ENCODE data around the gene PRAF2.

PRAF2 gene

GRCh38 chrX:49073601-49074575 is at the start of gene PRAF2:
TSS of gene PRAF2 (minus strand) at chrX:49074002. CDS start at chrX:49073987, 15 bp downstream.
- peak; percentile 90 for DNase-seq (ENCODE audit: low spot score)

GRCh38 chrX:49122499-49122898 is 48.7 kb upstream of the PRAF2 start:
- no peak for DNase-seq (ENCODE audit: low spot score)

- DNase-seq (ENCODE audit: low spot score): no peak
Observed at GRCh38 chrX:49120091-49120490, 46.3 kb upstream of the PRAF2 start.

DNA sequence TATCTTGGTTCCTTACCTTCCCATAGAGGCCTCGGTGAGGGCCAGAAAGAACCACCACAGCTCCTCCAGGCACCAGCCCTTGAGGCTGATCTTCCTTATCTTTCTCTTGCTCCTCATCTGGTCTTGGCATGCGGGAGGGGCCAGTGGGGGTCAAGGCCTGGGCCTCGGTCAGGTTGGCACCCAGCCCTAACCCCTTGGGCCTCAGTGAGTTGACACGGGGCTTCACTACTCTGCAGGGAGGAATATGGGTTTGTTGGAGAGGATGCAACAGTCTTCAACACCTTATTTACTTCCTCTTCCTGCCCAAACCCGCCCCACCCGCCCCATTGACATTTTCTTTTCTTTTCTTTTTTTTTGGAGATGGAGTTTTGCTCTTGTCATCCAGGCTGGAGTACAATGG is 43.8 kb upstream of the PRAF2 start:
- no peak for DNase-seq (ENCODE audit: low spot score)

GRCh38 chrX:49116716-49117115 is 42.9 kb upstream of the PRAF2 start:
- no peak for DNase-seq (ENCODE audit: low spot score)

DNA sequence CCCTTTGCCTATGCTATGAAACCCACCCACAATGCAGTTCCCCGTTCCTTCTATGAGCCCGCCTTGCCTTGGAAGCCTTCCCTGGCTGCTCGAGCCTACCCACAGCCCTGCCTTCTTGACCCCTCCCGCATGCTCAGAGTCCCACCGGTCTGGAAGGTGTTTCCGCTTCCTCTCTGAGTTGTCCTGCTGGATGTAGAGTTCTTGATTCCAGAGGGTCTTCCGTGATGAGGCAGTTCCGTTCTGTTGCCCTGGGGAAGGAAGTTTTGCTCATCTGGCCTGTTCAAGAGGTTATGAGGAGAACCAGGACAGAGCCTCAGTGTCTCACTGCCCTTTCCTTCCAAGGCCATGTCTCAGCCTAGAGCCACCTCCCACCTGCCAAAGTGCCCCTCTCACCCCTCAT is 42.3 kb upstream of the PRAF2 start:
- DNase-seq (ENCODE audit: low spot score): no peak

DNA sequence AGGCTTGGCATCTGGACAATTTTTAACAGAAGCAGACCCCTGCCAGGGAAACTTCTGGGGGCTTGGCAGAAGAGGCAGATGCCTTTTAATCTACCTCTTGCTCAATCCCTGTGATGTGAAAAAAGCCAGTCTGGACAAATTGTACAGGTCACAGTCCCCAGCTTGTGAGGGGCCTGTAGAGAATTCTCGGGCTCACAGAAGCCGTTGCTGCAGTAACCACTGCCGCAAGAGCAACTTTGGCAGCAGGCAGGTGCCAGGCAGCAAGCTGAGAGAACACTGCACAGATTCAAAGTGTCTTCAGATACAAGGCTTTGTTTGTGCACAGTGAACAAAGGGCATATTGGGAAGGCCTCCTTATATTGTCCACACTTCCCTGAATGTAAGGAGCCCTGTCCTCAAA is 38.0 kb upstream of the PRAF2 start:
- no peak for DNase-seq (ENCODE audit: low spot score)

DNA sequence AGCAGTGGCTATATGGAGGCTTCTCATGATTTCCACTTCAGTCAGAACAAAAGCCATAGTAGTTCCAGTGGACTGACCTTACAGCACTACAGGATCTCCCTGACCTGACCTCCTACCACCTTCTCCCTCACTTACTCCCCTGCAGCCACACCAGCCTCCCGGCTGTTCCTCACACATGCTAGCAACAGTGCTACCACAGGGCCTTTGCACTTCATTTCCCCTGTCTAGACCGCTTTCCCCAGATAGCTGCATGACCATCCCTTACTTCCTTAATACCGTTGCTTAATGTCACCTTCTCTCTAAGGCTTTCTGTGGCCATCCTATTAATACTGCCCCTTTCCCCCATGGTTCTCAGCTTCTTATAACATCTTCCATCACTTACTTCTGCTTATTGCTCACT is 36.6 kb upstream of the PRAF2 start:
- no peak for DNase-seq (ENCODE audit: low spot score)

DNA sequence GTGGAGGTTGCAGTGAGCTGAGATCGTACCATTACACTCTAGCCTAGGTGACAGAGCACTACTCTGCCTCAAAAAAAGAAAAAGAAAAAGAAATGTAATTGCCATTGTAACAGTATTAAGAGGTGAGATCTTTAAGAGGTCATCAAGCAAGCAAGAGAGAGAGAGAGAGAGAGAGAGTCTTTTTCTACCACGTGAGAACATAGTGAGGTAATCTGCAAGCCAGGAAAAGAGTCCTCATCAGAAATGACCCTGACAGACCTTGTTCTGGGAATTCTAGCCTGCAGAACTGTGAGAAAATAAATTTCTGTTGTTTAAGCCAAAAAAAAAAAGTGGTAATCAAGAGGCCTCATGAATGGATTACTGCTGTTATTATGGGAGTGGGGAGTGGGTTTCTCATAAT is 34.8 kb upstream of the PRAF2 start:
- no peak for DNase-seq (ENCODE audit: low spot score)

- DNase-seq (ENCODE audit: low spot score): no peak
Observed at GRCh38 chrX:49106930-49107329, 33.1 kb upstream of the PRAF2 start.

DNA sequence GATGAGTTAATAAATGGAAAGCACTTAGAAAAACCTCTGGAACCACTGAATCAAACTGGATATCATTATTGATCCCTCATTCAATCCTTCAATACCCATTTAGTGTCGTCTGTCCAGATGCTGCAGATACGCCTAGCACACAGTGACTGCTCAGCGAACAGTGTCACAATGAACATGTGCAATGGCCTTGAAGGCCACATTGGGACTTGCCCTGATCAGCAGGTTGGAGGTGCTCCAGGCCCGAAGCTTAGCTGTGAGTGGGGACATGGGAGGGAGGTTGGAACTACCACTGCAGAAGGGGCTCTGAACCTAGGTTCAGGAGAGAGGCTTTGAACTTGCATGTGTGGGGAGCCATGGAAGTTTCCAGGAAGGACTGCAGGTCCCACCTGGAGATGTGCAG is 32.5 kb upstream of the PRAF2 start:
- DNase-seq (ENCODE audit: low spot score): no peak

DNA sequence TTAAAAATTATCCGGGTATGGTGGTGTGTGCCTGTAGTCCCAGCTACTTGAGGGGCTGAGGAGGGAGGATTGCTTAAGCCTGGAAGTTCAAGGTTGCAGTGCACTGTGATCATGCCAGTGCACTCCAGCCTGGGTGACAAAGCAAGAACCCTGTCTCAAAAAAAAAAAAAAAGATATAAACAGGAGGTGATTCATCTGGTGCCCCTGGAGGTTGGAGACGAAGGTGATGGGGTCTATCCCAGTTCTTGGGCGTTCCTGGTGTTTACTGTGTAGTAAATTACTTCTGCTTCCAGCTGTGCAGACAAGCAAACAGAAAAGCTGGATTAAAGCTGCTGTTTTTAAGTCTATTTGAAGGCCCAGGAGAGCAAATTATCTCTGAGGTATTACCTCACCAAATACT is 29.8 kb upstream of the PRAF2 start:
- no peak for DNase-seq (ENCODE audit: low spot score)

- no peak for DNase-seq (ENCODE audit: low spot score)
Observed at GRCh38 chrX:49102190-49102589, 28.4 kb upstream of the PRAF2 start.

DNA sequence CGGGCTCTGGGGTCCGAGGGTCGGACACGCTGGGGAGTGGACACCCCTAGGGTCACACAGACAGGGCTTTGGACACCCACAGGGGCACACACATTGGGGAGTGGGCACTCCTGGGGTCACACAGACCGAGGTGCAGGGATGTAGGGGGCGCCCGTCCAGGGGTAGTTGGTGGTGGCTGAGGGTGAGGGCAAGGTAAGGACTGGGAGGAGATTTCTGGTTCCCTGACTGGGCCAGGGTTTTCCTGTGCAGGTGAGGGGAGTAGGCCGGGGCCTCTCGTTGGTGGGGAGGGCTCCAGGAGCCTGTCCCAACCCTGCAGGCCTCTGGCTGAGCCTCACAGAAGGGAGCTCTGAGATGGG is 27.8 kb upstream of the PRAF2 start:
- DNase-seq (ENCODE audit: low spot score): no peak

- peak; percentile 98 for DNase-seq (ENCODE audit: low spot score)
Observed at GRCh38 chrX:49100704-49101628, 27.2 kb upstream of the PRAF2 start.

- DNase-seq (ENCODE audit: low spot score): no peak
Observed at GRCh38 chrX:49096419-49096818, 22.6 kb upstream of the PRAF2 start.

GRCh38 chrX:49089553-49089952 is 15.8 kb upstream of the PRAF2 start:
- no peak for DNase-seq (ENCODE audit: low spot score)

DNA sequence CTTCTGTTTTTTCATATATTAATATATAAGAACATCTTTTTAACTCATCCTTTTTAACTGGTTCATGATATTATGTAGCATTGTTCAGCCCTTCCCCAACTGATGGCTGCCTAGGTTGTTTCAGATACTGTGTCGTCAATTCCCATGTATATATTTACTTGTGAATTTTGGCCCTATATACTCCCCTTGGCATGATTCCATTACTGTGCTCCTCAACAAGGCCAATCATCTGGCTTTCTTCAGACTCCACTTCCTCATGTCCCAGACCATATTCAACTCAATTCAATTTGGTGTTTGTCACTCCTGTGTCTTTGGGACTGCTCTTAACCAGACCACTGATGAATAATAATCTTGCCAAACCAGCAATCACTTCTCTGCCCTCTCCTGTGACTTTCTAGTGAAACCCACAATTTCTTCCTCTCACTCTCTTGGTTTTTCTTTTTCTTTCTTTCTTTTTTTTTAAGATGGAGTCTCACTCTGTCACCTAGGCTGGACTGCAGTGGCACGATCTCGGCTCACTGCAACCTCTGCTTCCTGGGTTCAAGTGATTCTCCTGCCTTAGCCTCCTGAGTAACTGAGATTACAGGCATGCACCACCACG is 8.6 kb upstream of the PRAF2 start:
- no peak for DNase-seq (ENCODE audit: low spot score)

GRCh38 chrX:49079489-49080428 is 6.0 kb upstream of the PRAF2 start, which contains the start of gene WDR45:
TSS of gene WDR45 (minus strand) at chrX:49079887. CDS start at chrX:49078095, 1,792 bp downstream.
- peak; percentile 63 for DNase-seq (ENCODE audit: low spot score)

- no peak for DNase-seq (ENCODE audit: low spot score)
Observed at GRCh38 chrX:49077941-49078340, 4.1 kb upstream of the PRAF2 start.

DNA sequence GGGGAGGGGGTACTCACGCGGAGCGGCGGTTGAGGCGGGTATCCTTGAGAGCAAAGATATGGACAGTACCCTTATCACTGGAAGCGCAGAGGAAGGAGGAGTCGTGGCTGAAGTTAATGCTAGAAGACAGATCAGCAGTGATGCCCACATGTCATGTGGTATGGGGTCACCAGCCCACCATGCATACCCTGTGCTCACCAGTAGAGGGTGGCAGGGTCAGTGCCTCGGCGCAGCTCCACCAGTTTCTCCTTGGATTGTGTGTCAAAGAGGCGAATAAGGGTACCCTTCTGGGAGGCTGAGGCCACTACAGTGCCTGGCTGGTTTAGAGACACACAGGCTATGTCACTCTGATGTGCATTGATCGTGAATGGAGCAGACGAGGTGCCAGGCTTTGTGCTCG is 1.5 kb upstream of the PRAF2 start:
- no peak for DNase-seq (ENCODE audit: low spot score)

Data from germinal center (tissue), 1 donor.